Sciatic nerve (tissue), 2 donors: Measurements from ENCODE around the gene PFN3. TPM values are rescaled to one million over a fixed set of nuclear protein-coding genes. Genes with fewer than 3 reads are reported as not detected.

Source experiments
- ATAC-seq: fragments of 200-7000 bp; cut with Tn5 transposase; one replicate; pipeline ENCODE4 v1.9.1; 2020; ENCODE audit warnings: mild to moderate bottlenecking, moderate library complexity
- DNase-seq: peaks from one replicate; pipeline ENCODE4 v3.0.0-alpha.2; 2020; ENCODE audit warnings: low spot score
- intact Hi-C: fragments of 100-400 bp; cut with DNase I; formaldehyde crosslinking; loops from one replicate; pipeline ENCODE4 v1.14.2; 2022
- total RNA-seq: library from RNA; stranded (reverse); fragmentation: NEBNext Ultra II Directional; extraction: Animal tissue kit (Norgen Biotek cat#: 25700); gene quantifications from one replicate; pipeline ENCODE4 v1.2.1, GENCODE V29; 2021
- donor health status: DM: no; HTN: no; CAD: no.
- donor health status: DM: no; HTN: no; CAD: no.

Gene PFN3
- total RNA-seq, 1 donor from 2014 or later = not detected

DNA sequence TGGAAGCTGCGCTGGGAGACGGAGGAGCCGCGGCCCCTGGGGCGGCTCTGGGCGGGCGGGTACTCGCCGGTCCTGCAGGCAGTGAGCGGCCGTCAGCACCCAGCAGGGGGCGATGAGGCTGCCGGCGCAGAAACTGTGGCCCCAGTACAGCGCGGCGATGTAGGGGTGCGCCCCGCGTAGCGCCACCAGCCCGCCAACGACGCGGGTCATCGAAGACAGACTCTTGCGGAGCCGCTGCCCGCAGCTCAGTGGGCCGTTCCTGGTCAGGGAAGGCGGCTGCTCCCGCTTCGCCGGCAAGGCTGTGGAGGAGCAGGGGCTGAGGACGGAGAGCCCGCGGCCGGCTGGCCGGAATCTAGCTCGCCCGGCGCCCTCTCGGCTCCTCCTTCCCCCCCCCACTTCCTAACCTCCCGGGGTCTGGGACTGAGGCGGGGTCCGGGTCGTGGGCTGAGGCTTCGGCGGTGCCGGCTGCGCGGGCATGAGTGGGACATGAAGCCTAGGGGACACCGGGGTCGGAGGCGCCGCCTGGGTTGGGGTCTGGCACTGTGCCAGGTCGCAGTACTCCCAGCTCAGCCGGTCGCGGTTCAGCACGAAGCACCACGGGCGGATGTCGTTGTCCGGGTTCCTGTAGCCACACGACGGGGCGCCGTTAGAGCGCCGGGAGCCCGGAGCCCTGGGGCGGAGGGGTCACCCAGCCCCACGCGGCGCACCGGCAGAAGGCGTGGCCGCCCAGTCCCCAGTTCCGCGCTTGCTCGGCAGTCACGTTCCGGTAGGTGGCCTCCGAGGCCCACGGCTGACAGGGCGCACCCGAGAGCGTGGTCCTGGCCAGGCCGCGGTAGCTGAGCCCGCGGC, 3.6 kb upstream of the PFN3 start:
- DNase-seq (peak; percentile 88), ATAC-seq (peak; percentile 93)
- intact Hi-C loops = loop anchor here (5.0 kb wide), 1 partner anchor 53 kb away; no protein-coding TSS in a partner anchor

DNA sequence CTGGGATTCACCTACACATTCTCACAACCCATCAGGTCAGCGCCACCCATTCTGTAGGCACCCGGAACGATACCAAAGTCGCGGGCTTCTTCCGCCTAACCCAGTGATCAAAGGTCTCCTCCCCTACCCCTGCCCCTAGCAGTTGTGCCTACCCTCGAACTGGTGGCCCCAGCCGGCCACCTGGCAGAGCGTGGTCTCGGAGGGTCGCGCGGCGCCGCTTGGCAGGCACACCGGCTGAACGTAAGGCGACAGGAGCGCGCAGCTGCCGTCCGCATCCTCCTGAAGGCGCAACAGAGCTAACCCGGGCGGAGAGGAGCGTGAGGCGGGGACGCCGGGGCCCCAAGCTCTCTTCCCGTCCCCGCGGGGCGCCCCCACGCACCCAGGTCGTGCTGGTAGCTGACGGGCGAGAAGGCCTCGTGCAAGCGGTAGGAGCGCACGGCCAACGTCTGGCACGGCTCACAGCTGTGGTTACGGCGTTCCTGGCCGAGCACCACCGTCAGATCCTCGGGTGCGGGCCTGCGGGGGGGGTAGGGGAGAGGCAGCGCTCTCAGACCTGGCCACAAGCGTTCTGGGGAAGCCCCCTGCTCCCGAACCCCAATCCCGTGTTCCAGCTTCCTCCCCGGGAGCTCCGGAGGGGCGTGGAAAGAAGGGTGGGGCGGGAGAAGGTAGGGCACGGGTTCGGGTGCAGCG, 2.8 kb upstream of the PFN3 start:
- ATAC-seq = no peak
- intact Hi-C loops = loop anchor here (5.0 kb wide), 1 partner anchor 54 kb away; no protein-coding TSS in a partner anchor
- no peak for DNase-seq

DNA sequence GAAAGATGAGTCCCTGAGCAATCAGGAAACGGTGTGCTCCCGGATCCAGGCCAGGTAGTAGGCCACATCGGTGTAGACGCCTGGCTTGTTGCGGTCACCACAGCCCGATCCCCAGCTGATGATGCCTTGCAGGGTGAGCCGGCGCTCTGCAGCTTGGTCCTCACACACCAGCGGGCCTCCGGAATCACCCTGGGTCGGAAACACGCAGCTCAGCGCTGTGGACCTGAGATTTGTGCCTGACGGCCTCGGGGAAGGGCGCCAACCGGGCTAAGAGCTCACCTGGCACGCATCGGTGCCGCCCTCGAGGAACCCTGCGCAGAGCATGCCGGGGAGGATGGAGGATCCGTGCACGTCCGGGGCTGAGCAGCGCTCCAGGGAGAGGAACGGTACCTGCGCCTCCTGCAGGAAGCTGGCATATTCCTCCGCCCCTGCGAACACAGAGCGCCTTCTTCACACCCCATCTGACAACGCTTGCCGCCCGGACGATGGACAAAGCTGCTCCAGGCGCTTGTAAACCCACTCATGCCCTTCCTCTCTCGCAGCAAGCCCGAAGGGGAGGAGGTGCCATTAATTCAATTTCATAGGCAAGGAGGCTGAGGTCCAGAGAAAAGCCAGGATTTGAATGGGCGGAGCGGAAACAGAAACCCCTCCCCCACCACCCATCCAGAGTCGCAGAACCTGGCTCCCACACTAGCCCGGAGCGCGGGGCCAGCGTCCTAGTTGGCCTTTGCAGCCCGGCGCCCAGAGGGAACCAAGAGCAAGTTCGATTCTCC, 2.0 kb upstream of the PFN3 start:
- intact Hi-C loops = loop anchor here (5.0 kb wide), 1 partner anchor 55 kb away; no protein-coding TSS in a partner anchor
- DNase-seq (peak; percentile 67), ATAC-seq (no peak)

DNA sequence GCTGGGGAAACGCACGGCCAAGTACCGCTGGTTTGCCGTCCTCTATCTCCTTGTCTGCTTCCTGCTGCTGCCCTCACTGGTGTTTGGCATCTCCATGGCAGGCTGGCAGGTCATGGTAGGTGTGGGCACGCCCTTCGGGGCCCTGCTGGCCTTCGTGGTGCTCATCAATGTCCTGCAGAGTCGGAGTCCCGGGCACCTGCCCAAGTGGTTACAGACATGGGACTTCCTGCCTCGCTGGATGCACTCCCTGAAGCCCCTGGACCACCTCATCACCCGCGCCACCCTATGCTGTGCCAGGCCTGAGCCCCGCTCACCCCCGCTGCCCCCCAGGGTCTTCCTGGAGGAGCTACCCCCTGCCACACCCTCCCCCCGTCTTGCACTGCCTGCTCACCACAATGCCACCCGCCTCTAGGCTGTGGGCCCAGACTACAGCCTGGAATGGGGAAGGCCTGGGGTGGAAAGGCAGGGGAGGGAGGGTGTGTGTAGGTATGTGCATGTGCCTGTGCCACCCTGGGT, 2.5 kb downstream of the PFN3 start:
- ATAC-seq = no peak
- DNase-seq = no peak
- intact Hi-C loops = no loop called here

DNA sequence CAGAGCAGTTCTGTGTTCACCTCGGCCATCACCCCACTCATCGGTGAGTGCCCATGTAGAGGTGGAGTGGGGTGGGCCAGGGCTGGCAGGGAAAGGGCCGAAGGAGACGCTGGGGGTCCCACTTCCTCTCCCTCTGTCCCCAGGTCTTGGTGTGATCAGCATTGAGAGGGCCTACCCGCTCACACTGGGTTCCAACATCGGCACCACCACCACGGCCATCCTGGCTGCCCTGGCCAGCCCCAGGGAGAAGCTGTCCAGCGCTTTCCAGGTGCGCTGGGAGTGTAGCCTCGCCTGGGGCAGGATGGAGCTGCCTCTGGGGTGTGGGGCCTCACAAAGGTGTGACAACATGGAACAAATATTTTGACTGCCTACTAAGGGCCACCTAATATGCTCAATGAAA, 3.7 kb downstream of the PFN3 start:
- intact Hi-C loops = no loop called here

DNA sequence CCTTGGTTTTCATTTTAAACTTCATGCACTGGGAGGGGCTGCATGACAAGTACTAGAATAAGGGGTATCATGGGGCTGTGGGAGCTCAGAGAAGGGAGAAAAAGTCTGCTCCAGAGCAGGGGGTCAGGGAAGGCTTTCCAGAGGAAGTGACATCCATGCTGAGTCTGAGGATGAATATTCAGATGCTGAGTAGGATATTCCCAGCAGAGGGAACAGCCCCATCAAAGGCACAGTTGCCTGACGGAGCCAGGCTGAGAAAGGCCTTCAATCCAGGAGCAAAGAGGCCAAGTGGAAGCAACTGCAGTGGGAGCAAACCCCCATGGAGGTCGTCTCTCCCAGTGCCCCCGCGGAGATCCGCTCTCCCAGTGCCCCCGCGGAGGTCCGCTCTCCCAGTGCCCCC, 4.4 kb downstream of the PFN3 start:
- no peak for ATAC-seq
- intact Hi-C loops = no loop called here
- DNase-seq = no peak

More for the DNA sequence above, 3.7 kb downstream of the PFN3 start:
- ATAC-seq (no peak), DNase-seq (no peak)

DNA sequence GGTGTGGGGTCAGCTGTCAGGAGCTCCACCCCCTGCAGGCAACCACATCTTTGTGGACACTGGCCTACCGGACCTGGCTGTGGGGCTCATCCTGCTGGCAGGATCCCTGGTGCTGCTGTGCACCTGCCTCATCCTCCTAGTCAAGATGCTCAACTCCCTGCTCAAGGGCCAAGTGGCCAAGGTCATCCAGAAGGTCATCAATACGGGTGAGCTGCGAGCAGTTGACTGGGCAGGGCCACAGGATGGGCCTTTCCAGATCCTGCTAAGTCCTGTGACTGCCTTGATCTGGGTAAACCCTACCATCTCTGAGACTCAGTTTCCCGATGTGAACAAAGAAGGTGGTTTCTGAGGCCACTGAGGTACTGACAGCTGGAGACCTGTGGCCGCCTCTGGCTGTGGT, 6.5 kb downstream of the PFN3 start:
- no peak for DNase-seq
- intact Hi-C loops = loop anchor here (5.0 kb wide), 1 partner anchor 108 kb away; no protein-coding TSS in a partner anchor
- ATAC-seq = no peak

DNA sequence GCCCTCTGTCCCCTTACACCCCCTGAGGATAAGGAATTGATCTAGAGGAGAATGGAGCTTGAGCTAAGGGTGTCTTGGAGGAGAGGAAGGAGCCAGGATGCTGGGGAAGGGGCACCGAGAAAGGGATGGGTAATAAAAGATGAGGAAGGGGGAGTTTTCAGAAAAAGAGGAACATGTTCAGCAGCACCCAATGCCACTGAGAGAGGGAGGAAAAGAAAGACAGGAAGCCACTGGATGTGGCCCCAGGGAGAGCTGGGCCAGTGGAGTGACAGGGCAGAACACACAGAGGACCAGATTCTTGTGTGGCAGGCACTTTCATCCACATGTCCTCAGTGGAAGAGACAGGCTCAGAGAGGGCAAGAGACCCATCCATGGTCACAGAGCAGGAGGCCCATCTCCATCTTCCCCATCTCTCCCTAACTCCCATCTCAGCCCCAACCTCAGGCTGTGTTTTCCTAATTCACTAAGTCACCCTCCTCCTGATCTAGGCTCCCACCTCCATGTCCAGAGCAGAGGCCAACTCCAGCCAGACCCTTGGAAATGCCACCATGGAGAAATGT, 7.2 kb downstream of the PFN3 start:
- ATAC-seq (no peak), DNase-seq (no peak)
- intact Hi-C loops = loop anchor here (5.0 kb wide), 1 partner anchor 109 kb away; no protein-coding TSS in a partner anchor

DNA sequence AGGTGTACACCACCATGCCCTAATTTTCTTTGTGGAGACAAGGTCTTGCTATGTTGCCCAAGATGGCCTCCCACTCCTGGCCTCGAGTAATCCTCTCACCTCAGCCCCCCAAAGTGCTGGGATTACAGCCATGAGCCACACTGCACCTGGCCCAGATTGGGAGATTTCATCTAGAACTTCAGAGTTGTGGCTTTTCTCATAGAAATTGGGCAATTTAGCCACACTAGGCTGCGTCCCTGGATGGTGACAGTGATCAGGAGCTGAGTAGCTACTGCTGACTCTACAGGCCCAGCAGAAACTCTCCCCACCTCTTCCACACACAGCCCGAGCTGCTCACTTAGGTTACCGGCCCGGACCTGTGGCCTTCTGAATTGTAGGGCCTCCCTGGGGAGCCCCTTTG, 7.7 kb downstream of the PFN3 start:
- intact Hi-C loops = loop anchor here (5.0 kb wide), 1 partner anchor 110 kb away; no protein-coding TSS in a partner anchor
- ATAC-seq = no peak
- no peak for DNase-seq

DNA sequence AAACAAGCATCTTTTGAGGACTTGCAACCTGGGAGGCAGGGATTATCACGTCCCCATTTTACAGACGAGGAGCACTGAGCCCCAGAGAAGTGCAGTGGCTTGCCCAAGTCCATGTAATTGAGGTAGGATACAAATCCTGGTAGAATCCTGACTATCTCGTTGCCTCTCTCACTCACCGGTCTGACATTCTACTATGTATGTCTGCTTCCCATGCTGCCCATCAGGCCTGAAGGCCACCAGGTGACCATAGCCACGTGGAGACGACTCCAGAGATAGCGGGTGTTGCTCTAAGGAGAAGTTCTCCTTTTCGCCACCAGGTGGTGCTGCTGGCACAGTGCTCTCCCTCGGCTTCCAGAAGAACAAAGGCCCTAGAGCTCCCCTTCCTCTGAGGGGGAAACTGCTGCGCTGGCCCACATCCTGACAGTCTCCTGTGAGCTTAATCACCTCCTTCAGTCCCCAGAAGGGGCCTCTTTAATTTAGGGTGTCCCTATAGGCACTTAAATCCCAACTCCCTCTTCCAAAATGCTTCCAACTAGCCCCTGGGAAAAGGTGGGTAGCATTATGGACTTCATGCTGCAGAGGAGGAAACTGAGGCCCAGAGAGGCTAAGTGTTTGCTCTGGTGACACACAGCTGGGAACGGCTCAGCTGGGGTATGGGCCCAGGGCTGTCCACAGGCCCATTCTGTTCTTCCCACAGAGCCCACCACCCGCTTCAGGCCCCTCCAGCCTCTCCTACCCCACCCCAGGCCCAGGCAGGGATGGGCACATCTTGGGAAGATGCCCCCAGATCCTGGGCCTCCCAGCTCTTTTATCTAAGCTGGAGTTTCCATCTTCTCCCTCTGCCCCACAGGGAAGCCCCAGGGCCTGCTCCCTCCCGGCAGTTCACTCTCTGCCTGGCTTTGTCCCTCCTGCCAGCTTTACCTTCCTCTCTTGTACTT, 9.8 kb downstream of the PFN3 start:
- intact Hi-C loops = loop anchor here (5.0 kb wide), 1 partner anchor 112 kb away; no protein-coding TSS in a partner anchor
- DNase-seq = peak; percentile 87
- ATAC-seq = peak; percentile 89

DNA sequence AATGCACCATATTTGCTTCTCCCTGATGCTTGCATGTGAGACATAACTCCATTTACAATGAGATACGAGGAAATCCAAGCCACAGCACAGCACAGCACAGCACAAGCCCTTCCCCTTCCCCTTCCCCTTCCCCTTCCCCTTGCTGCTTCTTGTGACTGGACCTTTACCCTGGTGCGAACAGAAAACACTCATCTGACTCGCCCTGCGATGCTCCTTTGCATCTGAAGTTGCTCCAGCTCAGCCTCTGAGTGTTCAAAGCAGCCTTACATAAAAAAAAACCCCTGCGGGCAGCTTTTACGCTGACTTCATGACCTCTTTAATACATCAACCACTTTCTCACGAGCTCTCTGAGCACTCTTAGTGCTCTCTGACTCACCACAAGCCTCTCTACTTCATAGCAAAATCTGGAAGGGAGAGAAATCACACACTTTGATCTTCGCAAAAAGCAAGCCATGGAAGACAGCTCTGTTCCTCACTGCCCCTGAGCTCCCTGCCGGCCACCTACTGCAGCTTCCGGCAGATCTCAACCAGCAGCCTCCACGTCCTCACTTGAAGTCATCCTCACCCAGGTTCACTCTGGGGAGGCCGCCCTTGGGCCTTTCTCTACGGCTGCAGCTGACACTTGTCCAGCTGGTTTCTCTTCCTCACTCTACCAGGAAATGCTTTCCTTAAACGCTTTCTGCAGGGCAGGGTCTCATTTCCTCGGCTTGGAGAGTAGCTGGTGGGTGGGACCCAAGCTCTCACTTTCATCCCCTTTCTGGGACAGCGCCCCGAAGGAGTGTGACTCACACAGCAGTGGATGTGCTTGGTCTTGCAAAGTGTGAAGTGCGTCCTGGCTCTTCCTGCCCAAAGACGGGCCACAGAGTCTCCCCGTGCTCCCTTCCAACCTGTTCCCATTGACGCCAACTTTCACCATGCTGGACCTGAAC, 11.0 kb downstream of the PFN3 start:
- ATAC-seq (no peak), DNase-seq (no peak)
- intact Hi-C loops = loop anchor here (5.0 kb wide), 1 partner anchor 113 kb away; no protein-coding TSS in a partner anchor

DNA sequence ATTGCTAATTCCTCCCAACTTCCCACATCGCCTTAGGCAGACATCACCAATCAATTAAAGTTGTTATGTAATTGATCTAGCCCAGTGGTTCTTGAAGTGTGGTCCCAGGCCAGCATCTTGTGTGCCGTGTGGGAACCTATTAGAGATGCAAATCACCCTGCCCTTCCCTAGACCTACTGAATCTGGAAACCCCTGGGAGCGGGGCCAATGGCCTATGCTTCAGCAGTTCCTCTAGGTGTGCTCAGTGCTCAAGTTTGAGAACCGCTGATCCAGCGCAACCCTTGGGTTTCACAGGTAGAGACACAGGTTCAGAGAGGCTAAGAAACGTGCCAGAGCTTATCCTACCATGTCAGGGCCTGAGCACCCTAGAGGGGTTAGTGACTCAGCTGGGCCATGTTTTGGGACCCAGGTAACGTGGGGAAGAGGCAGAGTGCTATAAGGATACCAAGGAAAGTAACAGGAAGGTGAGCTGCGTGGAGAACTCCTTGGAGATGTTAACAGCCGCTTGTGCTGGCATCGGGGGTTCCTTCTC, 11.9 kb downstream of the PFN3 start:
- ATAC-seq = no peak
- intact Hi-C loops = no loop called here
- no peak for DNase-seq

DNA sequence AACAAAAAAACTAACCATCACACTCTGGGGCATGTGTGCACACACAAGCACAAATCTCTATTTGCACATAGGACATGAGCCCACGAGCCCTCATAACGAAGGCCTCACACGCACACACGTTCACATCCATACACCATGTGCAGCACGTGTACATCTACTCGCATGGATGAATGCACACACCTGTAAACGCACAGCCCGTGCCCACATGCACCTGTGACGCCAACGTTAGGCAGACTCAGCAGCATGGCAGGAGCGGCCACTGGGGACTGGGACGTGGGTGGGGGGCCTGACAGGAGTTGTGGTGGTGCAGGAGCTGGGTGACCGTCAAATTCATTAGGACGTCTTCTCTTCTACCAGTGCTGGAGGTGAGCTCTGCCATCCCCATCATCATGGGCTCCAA, 13.1 kb downstream of the PFN3 start:
- no peak for DNase-seq
- intact Hi-C loops = no loop called here
- ATAC-seq = no peak

DNA sequence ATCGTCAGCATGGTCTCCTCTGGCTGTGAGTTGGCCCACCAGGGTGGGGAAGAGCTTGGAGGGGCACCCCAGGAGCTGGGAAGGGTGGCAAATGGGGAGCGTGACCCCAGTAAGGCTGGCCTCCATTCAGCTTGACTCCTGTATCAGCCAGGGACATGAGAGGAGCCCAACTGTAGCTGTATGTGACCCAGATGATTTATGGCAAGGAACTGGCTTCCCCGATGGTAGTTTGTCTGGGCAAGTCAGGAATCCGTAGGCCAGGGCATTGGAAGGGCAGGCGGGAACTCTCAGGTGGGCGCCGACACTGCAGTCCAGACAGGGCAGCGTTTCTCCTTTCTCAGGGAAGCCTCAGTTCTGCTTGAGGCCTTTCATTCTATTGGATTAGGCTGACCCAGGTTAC, 13.9 kb downstream of the PFN3 start:
- intact Hi-C loops = no loop called here
- no peak for DNase-seq
- ATAC-seq = no peak

DNA sequence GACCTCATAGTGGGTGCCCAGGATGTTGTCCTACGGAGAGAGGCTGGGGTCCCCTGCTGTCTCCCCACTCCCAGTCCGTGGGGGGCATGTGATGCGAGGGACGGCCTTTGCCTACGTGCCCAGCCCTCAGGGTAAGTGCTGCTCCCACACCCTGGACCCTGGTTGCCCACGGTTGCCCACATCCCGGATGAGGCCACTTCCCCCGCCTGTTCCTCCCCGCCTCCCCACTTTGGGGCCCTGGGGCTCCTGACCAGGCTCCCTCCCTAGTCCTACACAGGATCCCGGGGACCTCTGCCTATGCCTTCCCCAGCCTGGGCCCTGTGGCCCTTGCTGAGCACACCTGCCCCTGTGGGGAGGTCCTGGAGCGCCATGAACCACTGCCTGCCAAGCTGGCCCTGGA, 14.7 kb downstream of the PFN3 start:
- no peak for DNase-seq
- ATAC-seq = no peak
- intact Hi-C loops = no loop called here

DNA sequence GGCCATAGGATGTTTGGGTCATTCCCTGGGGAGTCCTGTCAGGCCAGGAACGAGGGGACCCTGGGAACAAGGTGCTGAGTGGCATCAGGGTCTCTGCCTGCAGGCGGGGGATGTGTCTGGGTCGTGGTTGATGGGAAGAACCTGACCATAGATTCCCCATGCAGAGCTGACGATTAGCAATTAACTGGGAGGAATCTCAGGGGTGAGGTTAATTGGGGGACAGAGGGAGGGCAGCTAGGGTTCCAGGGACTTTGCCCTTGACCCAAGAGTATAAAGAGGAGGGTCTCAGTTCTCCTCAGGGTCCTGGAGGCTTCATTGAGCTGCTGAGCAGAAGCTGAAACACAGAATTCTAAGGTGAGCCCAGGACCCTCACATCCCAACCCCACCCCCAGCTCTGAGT, 16.3 kb downstream of the PFN3 start, which contains the start of gene SLC34A1:
TSS of gene SLC34A1 (plus strand) at position 301 of the 400 bp plus-strand sequence. CDS start 1,308 bp downstream, outside the sequence.
- DNase-seq = no peak
- intact Hi-C loops = no loop called here
- ATAC-seq = no peak
